Neutrophil (primary cell): ENCODE data around the gene OSGEPL1.
"Not testable (repeated sequence)": the region's sequence is repeated elsewhere in the genome, so short reads cannot be mapped to it uniquely, and the experiment has no call there.

Experiments used
- H3K27ac ChIP-seq: fragments of 200-600 bp; sonication (generic); 2 replicates; pipeline ENCODE4 v1.5.1; 2016; ENCODE audit warnings: mild to moderate bottlenecking, moderate library complexity
- H3K27me3 ChIP-seq: fragments of 200-600 bp; sonication (generic); 2 replicates; pipeline ENCODE4 v1.6.0; 2016; ENCODE audit warnings: mild to moderate bottlenecking
- H3K36me3 ChIP-seq: fragments of 200-600 bp; sonication (generic); 2 replicates; pipeline ENCODE4 v1.5.1; 2017
- H3K4me1 ChIP-seq, 2 experiments: fragments of 200-600 bp in 1 of 2; sonication (generic) in 1 of 2; 1 replicate in 1 of 2; 2 replicates in 1 of 2; pipeline versions ENCODE4 v1.5.1 to v1.6.1; 2013 to 2016; ENCODE audit warnings: low read depth in 1 of 2, low read length in 1 of 2, mild to moderate bottlenecking in 1 of 2, moderate library complexity in 1 of 2; ENCODE audit not compliant: control insufficient read depth in 1 of 2, insufficient read depth in 1 of 2
- H3K4me3 ChIP-seq, 2 experiments: fragments of 200-600 bp in 1 of 2; sonication (generic) in 1 of 2; 1 replicate in 1 of 2; 2 replicates in 1 of 2; pipeline ENCODE4 v1.5.1; 2013 to 2016; ENCODE audit warnings: low read depth in 1 of 2, low read length in 1 of 2, mild to moderate bottlenecking in 1 of 2, moderate library complexity in 1 of 2
- H3K9me3 ChIP-seq: fragments of 200-600 bp; sonication (generic); 2 replicates; pipeline ENCODE4 v1.5.1; 2016
- TF ChIP-seq, protein P1 (sequence below): fragments of 200-600 bp; sonication (generic); IDR thresholded peaks from 2 replicates; pipeline ENCODE4 v1.5.1; 2016; ENCODE audit warnings: antibody characterized with exemption

Gene OSGEPL1

DNA sequence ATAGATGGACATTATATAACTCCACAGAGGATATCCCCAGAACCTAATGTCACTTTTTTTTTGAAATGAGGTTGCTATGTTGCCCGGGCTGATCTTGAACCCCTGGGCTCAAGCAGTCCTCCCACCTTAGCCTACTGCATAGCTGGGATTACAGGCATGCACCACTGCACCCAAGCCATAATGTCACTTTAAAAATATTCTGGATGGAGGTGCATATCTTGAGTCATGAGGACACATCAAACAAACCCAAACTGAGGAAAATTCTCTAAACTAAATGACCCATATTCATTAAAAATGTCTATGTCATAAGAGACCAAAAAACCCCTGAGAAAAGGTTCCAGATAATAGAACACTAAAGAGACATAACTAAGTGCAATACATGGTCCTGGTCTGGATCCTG, 36.3 kb downstream of the OSGEPL1 start:
- Histone ChIP-seq H3K4me1 (no peaks in the 10 kb centered on the region), H3K27ac (no peak overlapping the region), H3K9me3 (no peaks in the 10 kb centered on the region), H3K27me3 (no peaks in the 10 kb centered on the region), H3K36me3 (no peaks in the 10 kb centered on the region), H3K4me3 (no peak overlapping the region)
- TF ChIP-seq, protein P1, sequence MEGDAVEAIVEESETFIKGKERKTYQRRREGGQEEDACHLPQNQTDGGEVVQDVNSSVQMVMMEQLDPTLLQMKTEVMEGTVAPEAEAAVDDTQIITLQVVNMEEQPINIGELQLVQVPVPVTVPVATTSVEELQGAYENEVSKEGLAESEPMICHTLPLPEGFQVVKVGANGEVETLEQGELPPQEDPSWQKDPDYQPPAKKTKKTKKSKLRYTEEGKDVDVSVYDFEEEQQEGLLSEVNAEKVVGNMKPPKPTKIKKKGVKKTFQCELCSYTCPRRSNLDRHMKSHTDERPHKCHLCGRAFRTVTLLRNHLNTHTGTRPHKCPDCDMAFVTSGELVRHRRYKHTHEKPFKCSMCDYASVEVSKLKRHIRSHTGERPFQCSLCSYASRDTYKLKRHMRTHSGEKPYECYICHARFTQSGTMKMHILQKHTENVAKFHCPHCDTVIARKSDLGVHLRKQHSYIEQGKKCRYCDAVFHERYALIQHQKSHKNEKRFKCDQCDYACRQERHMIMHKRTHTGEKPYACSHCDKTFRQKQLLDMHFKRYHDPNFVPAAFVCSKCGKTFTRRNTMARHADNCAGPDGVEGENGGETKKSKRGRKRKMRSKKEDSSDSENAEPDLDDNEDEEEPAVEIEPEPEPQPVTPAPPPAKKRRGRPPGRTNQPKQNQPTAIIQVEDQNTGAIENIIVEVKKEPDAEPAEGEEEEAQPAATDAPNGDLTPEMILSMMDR = no peak

- H3K36me3 ChIP-seq = no peaks in the 10 kb centered on the region
- H3K9me3 ChIP-seq = no peaks in the 10 kb centered on the region
- TF ChIP-seq, protein P1 = no peak
- peaks cover 7 to 10% of the 10 kb centered on the region in 2 experiments for H3K4me1 ChIP-seq
- H3K27ac ChIP-seq = no peak overlapping the region
- H3K4me3 ChIP-seq = no peak overlapping the region
- H3K27me3 ChIP-seq = no peaks in the 10 kb centered on the region
These were observed 39.4 kb downstream of the OSGEPL1 start for GRCh38 chr2:189723192-189723591.

GRCh38 chr2:189719571-189719970, 43.0 kb downstream of the OSGEPL1 start:
- H3K27ac ChIP-seq = no peak overlapping the region
- no peaks in the 10 kb centered on the region for H3K27me3 ChIP-seq
- TF ChIP-seq, protein P1 = no peak

DNA sequence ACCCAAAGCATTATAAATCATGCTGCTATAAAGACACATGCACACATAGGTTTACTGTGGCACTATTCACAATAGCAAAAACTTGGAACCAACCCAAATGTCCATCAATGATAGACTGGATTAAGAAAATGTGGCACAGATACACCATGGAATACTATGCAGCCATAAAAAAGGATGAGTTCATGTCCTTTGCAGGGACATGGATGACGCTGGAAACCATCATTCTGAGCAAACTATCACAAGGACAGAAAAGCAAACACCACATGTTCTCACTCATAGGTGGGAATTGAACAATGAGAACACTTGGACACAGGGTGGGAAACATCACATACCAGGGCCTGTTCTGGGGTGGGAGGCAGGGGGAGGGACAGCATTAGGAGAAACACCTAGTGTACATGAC, 45.0 kb downstream of the OSGEPL1 start:
- H3K4me3 ChIP-seq, H3K27me3 ChIP-seq, H3K27ac ChIP-seq, H3K36me3 ChIP-seq, H3K9me3 ChIP-seq: not testable (repeated sequence)
- peaks cover 7 to 10% of the 10 kb centered on the region in 2 experiments for H3K4me1 ChIP-seq

More at GRCh38 chr2:189719571-189719970, 43.0 kb downstream of the OSGEPL1 start:
- Histone ChIP-seq H3K36me3 (no peaks in the 10 kb centered on the region), H3K4me1 (peaks cover 7 to 10% of the 10 kb centered on the region in 2 experiments), H3K9me3 (no peaks in the 10 kb centered on the region), H3K4me3 (no peak overlapping the region)

GRCh38 chr2:189709501-189710221, 52.9 kb downstream of the OSGEPL1 start:
- Histone ChIP-seq H3K4me3 (no peak overlapping the region), H3K36me3 (peaks cover 5% of the 10 kb centered on the region), H3K4me1 (no peaks in the 10 kb centered on the region), H3K27ac (no peak overlapping the region), H3K27me3 (no peaks in the 10 kb centered on the region), H3K9me3 (no peaks in the 10 kb centered on the region)
- TF ChIP-seq, protein P1 = no peak

- H3K27ac ChIP-seq = no peak overlapping the region
- H3K27me3 ChIP-seq = no peaks in the 10 kb centered on the region
- peaks cover 9 to 13% of the 10 kb centered on the region in 2 experiments for H3K4me1 ChIP-seq
- H3K36me3 ChIP-seq = no peaks in the 10 kb centered on the region
- H3K4me3 ChIP-seq = no peak overlapping the region
- TF ChIP-seq, protein P1 = no peak
- H3K9me3 ChIP-seq = no peaks in the 10 kb centered on the region
These were observed 60.5 kb downstream of the OSGEPL1 start for GRCh38 chr2:189702071-189702470.
